DND-41 (cell line): Measurements from ENCODE around the gene MSL3B.

ENCODE experiments used
- ATAC-seq: fragments of 200-7000 bp; cut with Tn5 transposase; 3 replicates; pipeline ENCODE4 v1.9.1; 2021; ENCODE audit warnings: low read depth; ENCODE audit not compliant: insufficient read depth
- DNase-seq: peaks from one replicate; pipeline ENCODE4 v3.0.0-alpha.2; 2020
- H2AFZ ChIP-seq: 2 replicates; pipeline ENCODE4 v1.6.0; 2012; ENCODE audit warnings: low read depth, low read length
- H3K27ac ChIP-seq: 2 replicates; pipeline ENCODE4 v1.5.1; 2012; ENCODE audit warnings: low read length, inconsistent platforms
- H3K27me3 ChIP-seq: fragments of 200-600 bp; sonication (generic); 2 replicates; pipeline ENCODE4 v1.6.0; 2012; ENCODE audit warnings: low read length, mild to moderate bottlenecking, inconsistent platforms; ENCODE audit not compliant: insufficient read depth, poor library complexity
- H3K36me3 ChIP-seq: 2 replicates; pipeline ENCODE4 v1.5.1; 2012; ENCODE audit warnings: low read length, inconsistent platforms; ENCODE audit not compliant: insufficient read depth
- H3K4me1 ChIP-seq: 2 replicates; pipeline ENCODE4 v1.5.1; 2012; ENCODE audit warnings: mild to moderate bottlenecking, low read length; ENCODE audit not compliant: insufficient read depth
- H3K4me2 ChIP-seq: 2 replicates; pipeline ENCODE4 v1.6.0; 2012; ENCODE audit warnings: mild to moderate bottlenecking, moderate library complexity, low read length, inconsistent platforms; ENCODE audit not compliant: insufficient read depth
- H3K4me3 ChIP-seq, 2 experiments: fragments of 200-600 bp in 1 of 2; shearing (Covaris generic) in 1 of 2; 2 replicates each; pipeline ENCODE4 v1.5.1; 2012 to 2016; ENCODE audit warnings: inconsistent platforms in 2 of 2, low read length in 2 of 2, mild to moderate bottlenecking in 2 of 2, low read depth in 1 of 2, moderate library complexity in 1 of 2
- H3K79me2 ChIP-seq: 2 replicates; pipeline ENCODE4 v1.6.0; 2012; ENCODE audit warnings: low read length, inconsistent platforms; ENCODE audit not compliant: insufficient read depth
- H3K9ac ChIP-seq: 2 replicates; pipeline ENCODE4 v1.6.0; 2012; ENCODE audit warnings: low read depth, mild to moderate bottlenecking, inconsistent platforms, low read length, moderate library complexity
- H3K9me3 ChIP-seq: 2 replicates; pipeline ENCODE4 v1.5.1; 2012; ENCODE audit warnings: low read length, moderate library complexity, mild to moderate bottlenecking, inconsistent platforms; ENCODE audit not compliant: insufficient read depth, severe bottlenecking
- H4K20me1 ChIP-seq: 2 replicates; pipeline ENCODE4 v1.6.0; 2012; ENCODE audit warnings: low read length; ENCODE audit not compliant: insufficient read depth
- EZH2 ChIP-seq: IDR thresholded peaks from 3 replicates; pipeline ENCODE4 v1.6.1; 2012; ENCODE audit warnings: borderline replicate concordance, low read depth, mild to moderate bottlenecking, moderate library complexity, low read length, inconsistent platforms; ENCODE audit not compliant: severe bottlenecking
- TF ChIP-seq, protein P1 (sequence below): IDR thresholded peaks from 2 replicates; pipeline ENCODE4 v1.5.1; 2012; ENCODE audit warnings: borderline replicate concordance, low read length, moderate library complexity, mild to moderate bottlenecking; ENCODE audit not compliant: poor library complexity, severe bottlenecking; ENCODE audit errors: extremely low read depth

Gene MSL3B

DNA sequence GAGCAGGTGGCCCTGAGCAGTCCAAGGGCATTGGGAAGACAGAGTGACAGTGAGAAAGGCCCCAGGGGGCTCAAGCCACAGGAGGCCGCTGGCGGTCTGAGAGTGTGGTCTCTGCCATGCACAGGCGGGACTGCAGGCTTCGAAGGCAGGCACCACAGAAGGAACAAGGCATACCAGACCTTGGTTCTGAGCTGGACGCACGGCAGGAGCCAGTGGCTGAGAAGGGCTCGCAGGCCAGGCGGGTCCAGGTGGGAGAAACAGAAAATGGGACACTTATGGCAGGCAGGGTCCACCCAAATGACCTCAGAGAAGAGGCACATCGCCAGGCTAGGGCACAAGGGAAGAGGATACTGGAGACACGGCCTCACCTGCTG, 28.8 kb downstream of the MSL3B start:
- Histone ChIP-seq H4K20me1 (peaks cover 76% of the 10 kb centered on the region), H3K36me3 (peaks cover 100% of the 10 kb centered on the region), H3K9me3 (no peaks in the 10 kb centered on the region), H2AFZ (no peak overlapping the region), H3K4me2 (peak overlapping the region; percentile 48), H3K27me3 (no peaks in the 10 kb centered on the region), H3K79me2 (peaks cover 82% of the 10 kb centered on the region), H3K9ac (no peak overlapping the region), H3K4me1 (peaks cover 50% of the 10 kb centered on the region), H3K27ac (no peak overlapping the region), H3K4me3 (peak overlapping the region in 1 of 2 experiments; percentile 21; a peak in 1 of 4 replicates)
- no peak for DNase-seq
- TF ChIP-seq, protein P1, sequence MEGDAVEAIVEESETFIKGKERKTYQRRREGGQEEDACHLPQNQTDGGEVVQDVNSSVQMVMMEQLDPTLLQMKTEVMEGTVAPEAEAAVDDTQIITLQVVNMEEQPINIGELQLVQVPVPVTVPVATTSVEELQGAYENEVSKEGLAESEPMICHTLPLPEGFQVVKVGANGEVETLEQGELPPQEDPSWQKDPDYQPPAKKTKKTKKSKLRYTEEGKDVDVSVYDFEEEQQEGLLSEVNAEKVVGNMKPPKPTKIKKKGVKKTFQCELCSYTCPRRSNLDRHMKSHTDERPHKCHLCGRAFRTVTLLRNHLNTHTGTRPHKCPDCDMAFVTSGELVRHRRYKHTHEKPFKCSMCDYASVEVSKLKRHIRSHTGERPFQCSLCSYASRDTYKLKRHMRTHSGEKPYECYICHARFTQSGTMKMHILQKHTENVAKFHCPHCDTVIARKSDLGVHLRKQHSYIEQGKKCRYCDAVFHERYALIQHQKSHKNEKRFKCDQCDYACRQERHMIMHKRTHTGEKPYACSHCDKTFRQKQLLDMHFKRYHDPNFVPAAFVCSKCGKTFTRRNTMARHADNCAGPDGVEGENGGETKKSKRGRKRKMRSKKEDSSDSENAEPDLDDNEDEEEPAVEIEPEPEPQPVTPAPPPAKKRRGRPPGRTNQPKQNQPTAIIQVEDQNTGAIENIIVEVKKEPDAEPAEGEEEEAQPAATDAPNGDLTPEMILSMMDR = no peak
- no peak for TF ChIP-seq EZH2
- no peak for ATAC-seq

DNA sequence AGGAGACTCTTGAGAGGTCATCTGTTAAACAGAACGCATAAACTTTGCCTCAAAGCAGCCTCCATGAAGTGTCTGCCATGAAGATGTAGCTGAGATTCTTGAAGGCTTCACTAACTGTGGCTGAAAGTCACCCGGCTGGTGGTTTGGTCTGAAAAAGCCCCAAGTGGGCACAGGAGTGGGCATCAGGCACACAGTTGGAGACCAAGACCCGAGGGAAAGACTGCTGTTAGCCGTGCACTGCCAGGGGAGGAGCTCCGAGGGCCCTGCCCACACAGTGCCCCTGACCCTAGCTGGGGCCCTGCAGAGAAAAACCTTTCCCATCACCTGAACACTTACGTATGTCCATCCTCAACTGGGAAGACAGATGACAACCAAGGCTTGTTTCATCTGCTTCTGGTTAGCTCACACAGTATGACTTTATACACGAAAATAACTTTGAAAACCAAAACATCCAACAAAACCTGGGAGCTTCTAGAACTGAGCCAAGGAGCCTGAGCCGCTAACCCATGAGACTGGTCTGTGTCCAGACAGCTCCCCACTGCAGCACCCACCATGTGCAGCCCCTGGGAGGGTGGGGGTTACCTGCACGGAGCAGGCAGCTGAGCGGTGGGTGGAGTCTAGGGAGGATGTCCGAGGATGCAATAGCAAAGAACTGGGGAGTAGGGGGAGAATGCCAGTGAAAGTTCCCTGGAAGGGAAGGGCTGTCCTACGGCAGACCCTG, 29.3 kb downstream of the MSL3B start:
- Histone ChIP-seq H3K79me2 (peaks cover 77% of the 10 kb centered on the region), H3K4me2 (peak overlapping the region; percentile 48)

DNA sequence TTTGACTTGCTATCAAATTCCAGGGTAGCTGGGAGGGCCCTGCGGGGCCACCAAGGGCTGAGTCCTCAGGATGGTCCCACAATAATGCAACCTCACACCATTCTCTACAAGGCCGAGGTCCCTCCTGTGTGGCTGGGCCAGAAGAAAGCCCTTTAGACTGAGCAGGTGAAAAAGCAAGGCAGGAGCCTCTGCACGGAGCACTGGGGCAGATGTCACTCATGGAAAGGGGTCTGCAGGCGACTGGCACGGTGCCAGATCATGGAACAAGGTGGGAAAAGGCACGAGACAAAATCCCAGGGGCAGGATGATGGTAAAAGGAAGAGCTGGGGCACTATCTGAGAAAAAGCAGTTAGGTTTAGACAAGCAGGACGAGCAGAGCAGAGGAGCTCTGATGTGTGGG, 29.9 kb downstream of the MSL3B start:
- H3K27me3 ChIP-seq = no peaks in the 10 kb centered on the region
- H3K4me2 ChIP-seq = peak overlapping the region; percentile 48; the same call in 1 of the 2 replicates
- H3K79me2 ChIP-seq = peaks cover 70% of the 10 kb centered on the region
- TF ChIP-seq EZH2 = no peak
- TF ChIP-seq, protein P1 = no peak
- H3K9ac ChIP-seq = no peak overlapping the region
- peaks cover 65% of the 10 kb centered on the region for H4K20me1 ChIP-seq
- DNase-seq (no peak), ATAC-seq (no peak)
- no peak overlapping the region for H3K27ac ChIP-seq
- no peak overlapping the region for H3K4me3 ChIP-seq
- H2AFZ ChIP-seq = no peak overlapping the region
- peaks cover 95% of the 10 kb centered on the region for H3K36me3 ChIP-seq
- H3K9me3 ChIP-seq = no peaks in the 10 kb centered on the region
- H3K4me1 ChIP-seq = peaks cover 41% of the 10 kb centered on the region

More for the DNA sequence above, 29.3 kb downstream of the MSL3B start:
- Histone ChIP-seq H3K27me3 (no peaks in the 10 kb centered on the region), H2AFZ (no peak overlapping the region), H3K4me1 (peaks cover 45% of the 10 kb centered on the region), H3K9ac (no peak overlapping the region), H3K27ac (no peak overlapping the region), H3K36me3 (peaks cover 100% of the 10 kb centered on the region), H3K4me3 (peak overlapping the region in 1 of 2 experiments; percentile 21; a peak in 1 of 4 replicates), H3K9me3 (no peaks in the 10 kb centered on the region), H4K20me1 (peaks cover 71% of the 10 kb centered on the region)
- ATAC-seq = no peak
- TF ChIP-seq, protein P1 = no peak
- TF ChIP-seq EZH2 = no peak
- DNase-seq = no peak
